GM21723 (cell line): ENCODE results near the gene KCNN4.
"Not testable (repeated sequence)": the region's sequence is repeated elsewhere in the genome, so short reads cannot be mapped to it uniquely, and the experiment has no call there.

ENCODE experiments used
- ATAC-seq: cut with Tn5 transposase; IDR thresholded peaks from one replicate; pipeline ENCODE4 v1.9.1; 2021; ENCODE audit warnings: mild to moderate bottlenecking, moderate library complexity; ENCODE audit not compliant: unreplicated experiment

The KCNN4 gene

DNA sequence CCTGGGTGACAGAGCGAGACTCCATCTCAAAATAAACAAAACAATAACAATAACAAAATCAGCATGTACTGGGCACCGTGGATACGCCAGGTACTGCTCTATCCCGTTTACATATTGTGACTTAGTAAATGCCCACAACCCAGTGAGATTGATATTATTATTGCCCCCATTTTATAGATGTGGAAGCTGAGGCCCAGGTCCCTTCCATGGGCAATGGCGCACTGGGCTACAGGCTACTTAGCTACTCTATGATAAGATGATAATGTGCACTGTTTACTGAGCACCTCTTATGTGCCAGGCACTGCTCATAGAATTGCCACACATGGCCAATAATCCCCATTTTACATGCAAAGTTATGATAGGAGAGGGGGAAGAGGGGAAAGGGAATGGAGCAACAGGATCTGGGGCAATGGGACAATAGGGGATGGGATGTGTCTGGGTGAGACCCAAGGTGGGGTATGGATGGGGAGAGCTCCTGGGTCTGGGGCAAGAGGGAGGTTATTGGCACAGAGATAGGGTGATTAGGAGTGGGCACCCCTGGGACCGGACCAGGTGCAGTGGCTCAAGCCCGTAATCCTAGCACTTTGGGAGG lies 5.4 kb downstream of the KCNN4 start:
- no peak for ATAC-seq

- ATAC-seq = not testable (repeated sequence)
Observed at GRCh38 chr19:43774940-43775258, 5.9 kb downstream of the KCNN4 start.

GRCh38 chr19:43774103-43774939 lies 6.5 kb downstream of the KCNN4 start:
- ATAC-seq = no peak

DNA sequence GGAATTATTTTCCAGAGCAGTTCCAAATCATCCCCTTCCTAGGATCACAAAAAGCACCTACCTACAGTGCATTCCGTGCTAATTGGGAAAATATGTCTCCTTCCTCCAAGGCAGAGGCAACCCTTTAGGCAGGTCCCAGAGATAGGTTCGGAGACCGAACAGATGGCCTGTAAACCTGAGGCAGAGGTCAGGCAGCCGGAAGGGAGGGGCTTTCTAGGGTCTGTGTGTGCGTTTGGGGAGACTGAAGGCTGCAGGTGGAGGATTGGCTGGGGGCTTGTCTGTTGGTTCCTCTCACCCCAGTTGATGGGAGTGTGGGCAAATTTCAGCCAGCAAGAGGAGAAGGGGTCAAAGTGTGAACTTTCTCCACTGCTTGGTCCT lies 7.1 kb downstream of the KCNN4 start:
- no peak for ATAC-seq

- ATAC-seq = no peak
Observed at GRCh38 chr19:43769256-43769655, 11.5 kb downstream of the KCNN4 start.

- no peak for ATAC-seq
Observed at GRCh38 chr19:43768273-43769050, 12.3 kb downstream of the KCNN4 start.

DNA sequence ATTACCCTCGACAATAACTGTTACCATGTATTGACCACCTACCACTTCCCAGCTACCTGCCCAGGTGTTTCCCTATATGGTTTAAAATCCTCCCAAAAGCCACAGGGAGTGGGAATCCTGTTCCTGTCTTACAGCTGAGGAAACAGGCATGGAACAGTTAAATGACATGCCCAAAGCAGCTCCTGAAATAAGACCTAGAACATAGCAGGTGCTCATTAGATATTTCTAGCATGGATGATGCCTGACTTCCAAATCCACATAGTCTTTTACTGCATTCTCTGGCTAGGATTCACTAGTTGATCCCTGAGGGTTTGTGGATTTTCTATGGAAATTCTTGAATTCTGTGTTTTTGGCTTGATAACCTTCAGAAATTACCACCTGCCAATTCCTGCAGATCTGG lies 13.0 kb downstream of the KCNN4 start:
- no peak for ATAC-seq

DNA sequence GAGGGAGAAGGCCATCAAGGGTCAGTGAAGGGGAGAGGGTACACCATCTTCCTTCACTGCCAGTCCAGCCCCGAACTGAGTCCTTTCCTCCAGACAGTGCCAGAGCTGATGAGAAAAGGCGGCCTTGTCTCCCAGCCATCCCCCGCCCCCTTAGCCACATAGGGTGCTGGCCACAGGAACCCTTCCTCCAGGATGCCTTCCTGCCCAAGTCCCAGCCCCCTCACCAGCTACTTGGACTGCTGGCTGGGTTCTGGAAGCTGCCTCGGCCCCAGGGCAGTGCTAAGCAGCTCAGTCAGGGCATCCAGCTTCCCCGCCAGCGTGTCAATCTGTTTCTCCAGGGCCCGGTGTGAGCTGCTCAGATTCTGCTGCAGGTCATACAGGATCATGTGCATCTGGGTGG lies 13.5 kb downstream of the KCNN4 start:
- ATAC-seq = no peak

GRCh38 chr19:43766755-43767043 lies 14.1 kb downstream of the KCNN4 start:
- no peak for ATAC-seq

DNA sequence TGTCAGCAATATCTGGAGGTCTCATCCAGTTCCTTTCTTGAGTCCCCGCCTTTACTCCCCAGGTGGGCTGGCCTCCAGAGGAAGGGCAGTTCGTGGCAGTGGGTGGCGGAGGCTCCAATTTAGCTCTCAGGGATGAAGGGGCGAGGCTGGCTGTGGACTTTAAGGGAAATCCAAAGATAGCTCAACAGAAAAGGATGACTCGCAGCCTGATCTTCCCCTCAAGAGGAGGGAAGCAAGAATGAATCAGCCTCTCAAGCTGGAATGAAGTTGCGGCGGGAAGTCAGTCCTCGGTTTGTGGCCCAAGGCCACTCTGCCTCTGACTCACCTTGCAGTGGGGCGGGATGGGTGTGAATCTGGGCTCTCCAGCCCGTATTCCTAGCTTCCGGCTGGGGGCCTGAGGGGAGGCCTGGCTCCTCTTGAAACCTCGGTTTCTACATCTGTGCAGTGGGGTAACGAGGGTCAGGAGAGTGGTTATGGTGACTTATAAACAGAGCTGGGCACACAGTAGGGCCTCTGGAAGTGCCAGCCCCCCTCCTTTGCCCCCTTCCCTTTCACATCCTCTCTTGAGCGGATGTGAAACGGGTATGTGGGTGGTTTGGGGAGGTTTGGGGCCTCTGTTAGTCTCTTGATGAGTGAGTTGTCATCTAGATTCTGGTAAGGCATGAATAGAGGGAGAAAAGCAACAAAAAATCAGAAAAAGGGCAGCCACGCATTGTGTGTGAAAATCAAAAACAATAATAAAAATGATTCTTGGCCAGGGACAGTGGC lies 15.5 kb downstream of the KCNN4 start:
- ATAC-seq = peak; percentile 61

DNA sequence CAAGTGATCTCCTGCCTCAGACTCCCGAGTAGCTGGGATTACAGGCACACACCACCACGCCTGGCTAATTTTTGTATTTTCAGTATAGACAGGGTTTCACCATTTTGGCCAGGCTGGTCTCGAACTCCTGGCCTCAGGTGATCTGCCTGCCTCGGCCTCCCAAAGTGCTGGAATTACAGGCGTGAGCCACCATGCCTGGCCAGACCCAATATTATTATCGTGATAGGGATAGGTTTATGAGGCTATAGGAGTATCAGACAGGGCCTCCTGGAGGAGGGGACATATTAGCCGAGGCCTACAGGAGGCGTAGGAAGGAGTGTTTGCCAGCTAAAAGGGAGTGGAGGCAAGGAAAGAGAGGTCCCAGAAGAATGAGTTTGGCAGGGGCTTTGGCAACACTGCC lies 16.1 kb downstream of the KCNN4 start:
- not testable (repeated sequence) for ATAC-seq

DNA sequence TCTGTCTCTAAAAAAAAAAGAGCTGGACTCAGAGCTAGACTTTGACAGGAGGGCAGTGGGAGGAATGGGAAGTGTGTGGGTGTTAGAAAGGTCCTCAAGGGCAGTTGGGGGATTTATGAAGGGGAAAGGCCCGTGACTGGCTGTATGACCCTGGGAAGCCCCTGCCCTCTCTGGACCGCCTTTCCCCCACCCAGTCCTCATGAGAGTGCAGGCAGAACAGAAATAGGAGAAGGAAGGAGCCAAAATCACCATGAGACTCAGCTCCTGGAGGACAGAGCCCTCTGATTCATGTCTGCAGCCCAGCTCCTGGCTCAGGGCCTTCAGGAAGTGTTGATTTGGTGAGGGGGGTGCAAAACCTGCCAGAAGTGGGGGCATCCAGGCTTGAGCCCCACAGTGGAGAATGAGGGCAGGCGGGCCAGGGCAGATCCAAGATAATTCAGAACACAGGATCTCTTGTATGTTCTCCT lies 17.3 kb downstream of the KCNN4 start:
- no peak for ATAC-seq

DNA sequence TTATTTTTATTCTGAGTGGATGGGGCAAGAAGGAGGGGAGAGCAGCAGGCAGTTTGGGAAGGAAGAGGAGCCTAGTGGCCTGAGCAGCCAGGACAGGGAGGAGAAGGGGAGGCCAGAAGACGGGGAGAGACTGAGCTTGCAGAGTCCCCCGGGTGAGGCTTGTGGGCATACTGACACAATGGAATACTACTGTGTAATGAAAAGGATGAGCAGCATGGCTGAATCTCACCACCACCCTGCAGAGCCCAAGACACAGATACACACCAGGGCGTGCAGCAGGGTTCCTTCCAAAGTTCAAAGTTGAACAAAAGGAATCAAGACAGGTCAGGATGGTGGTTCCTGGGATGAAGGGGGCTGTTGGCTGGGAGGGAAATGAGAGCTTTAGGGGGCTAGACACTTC lies 18.0 kb downstream of the KCNN4 start:
- no peak for ATAC-seq

GRCh38 chr19:43760941-43761340 lies 19.8 kb downstream of the KCNN4 start:
- no peak for ATAC-seq

GRCh38 chr19:43759515-43759914 lies 21.3 kb downstream of the KCNN4 start:
- no peak for ATAC-seq

DNA sequence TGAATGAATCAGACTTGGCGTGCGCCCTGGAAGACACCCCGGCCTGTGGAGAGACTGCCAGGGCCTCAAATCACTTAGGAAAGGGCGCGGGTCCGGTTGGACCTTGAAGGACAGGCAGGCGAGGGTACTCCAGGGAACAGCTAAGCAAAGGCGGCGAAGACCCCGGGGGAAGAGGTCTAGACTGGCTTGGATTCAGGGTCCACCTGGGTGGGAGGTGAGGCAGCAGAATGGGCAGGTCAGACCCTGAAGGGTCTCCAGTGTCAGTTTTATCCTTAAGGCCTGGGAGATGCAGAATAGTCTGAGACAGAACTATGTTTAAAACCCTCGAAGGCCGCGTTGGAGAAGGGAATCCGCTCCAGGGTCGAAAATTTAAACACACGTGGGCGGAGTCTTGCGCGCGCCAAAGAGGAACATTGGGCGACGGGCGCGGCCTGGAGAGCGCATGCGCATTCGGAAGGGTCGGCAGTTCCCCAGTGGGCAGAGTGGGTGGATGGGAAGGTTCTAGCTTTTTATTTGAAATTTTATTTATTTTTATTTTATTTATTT lies 25.4 kb downstream of the KCNN4 start:
- ATAC-seq = no peak

- ATAC-seq = peak; percentile 54
Observed at GRCh38 chr19:43754503-43755255, 26.1 kb downstream of the KCNN4 start, which contains the start of gene SMG9. SMG9 (minus strand) TSS chr19:43754962; CDS start chr19:43750741, 4,221 bp downstream.

DNA sequence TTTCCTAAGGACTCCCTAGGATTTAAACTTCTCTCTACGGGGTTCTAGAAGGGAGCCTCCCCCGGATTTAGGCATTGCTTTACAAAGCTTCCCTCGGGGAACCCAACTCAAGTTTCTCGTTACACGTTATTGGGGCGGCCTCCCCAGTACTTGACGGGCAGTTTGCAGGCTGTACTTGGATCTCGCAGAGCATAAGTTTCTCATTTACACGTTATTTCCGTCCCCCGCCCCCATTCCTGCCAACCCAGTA lies 26.6 kb downstream of the KCNN4 start:
- no peak for ATAC-seq

GRCh38 chr19:43752287-43752875 lies 28.4 kb downstream of the KCNN4 start:
- ATAC-seq = no peak
